Gastroesophageal sphincter (tissue), 4 donors: ENCODE measurements around the gene MIPEP. TPM values are rescaled to one million over a fixed set of nuclear protein-coding genes. Genes with fewer than 3 reads are reported as not detected.

Experiments
- ATAC-seq: fragments of 150-250 bp; one replicate; pipeline ENCODE4 v1.9.1; 2016; ENCODE audit warnings: mild to moderate bottlenecking, moderate library complexity
- H3K27ac ChIP-seq, 4 donors: fragments of 200-600 bp; sonication (generic) in 3 of 4; 1 replicate in 3 of 4; 2 replicates in 1 of 4; pipeline ENCODE4 v1.5.1; 2016 to 2019
- H3K27me3 ChIP-seq: fragments of 200-600 bp; sonication (generic); one replicate; pipeline ENCODE4 v1.5.1; 2019
- H3K36me3 ChIP-seq, 2 donors: fragments of 200-600 bp; sonication (generic); one replicate each; pipeline ENCODE4 v1.5.1; 2019; ENCODE audit warnings: control low read depth in 1 of 2
- H3K4me1 ChIP-seq, 3 donors: fragments of 200-600 bp; sonication (generic); 1 replicate in 2 of 3; 2 replicates in 1 of 3; pipeline ENCODE4 v1.5.1; 2016 to 2019; ENCODE audit warnings: control low read depth in 2 of 3
- H3K4me3 ChIP-seq, 2 donors: fragments of 200-600 bp; sonication (generic); one replicate each; pipeline ENCODE4 v1.5.1; 2019; ENCODE audit warnings: mild to moderate bottlenecking in 1 of 2, moderate library complexity in 1 of 2
- H3K9me3 ChIP-seq, 3 donors: fragments of 200-600 bp; sonication (generic); one replicate each; pipeline ENCODE4 v1.5.1; 2017 to 2019; ENCODE audit warnings: control low read depth in 2 of 3
- EP300 ChIP-seq: sonication (generic); formaldehyde crosslinking; IDR thresholded peaks from one replicate; pipeline ENCODE4 v1.6.1; 2017; ENCODE audit warnings: antibody characterized with exemption, mild to moderate bottlenecking
- POLR2A ChIP-seq, 2 donors: fragments of 450-650 bp; IDR thresholded peaks; one replicate each; pipeline ENCODE4 v1.6.1; 2017; ENCODE audit warnings: antibody characterized with exemption in 2 of 2, mild to moderate bottlenecking in 2 of 2, moderate library complexity in 1 of 2
- POLR2AphosphoS5 ChIP-seq: sonication (generic); formaldehyde crosslinking; IDR thresholded peaks from one replicate; pipeline ENCODE4 v1.6.1; 2017; ENCODE audit warnings: antibody characterized with exemption
- WGBS, 2 donors: methylation state at CpG; one replicate each; pipeline ENCODE4 v1.1.5; 2018; ENCODE audit warnings: low coverage in 1 of 2; 5-methylcytosine and 5-hydroxymethylcytosine counted together
- total RNA-seq, 4 donors: library from RNA; depleted of rRNA; stranded (reverse); fragments of >200 nt; gene quantifications; one replicate each; pipeline ENCODE4 v1.1.0, GENCODE V29; 2016
- TF ChIP-seq, protein P1 (sequence below), 4 experiments: fragments of 200-600 bp in 2 of 4; fragments of 450-650 bp in 2 of 4; sonication (generic) in 1 of 4; IDR thresholded peaks; one replicate each; pipeline ENCODE4 v1.5.1; 2017 to 2019; ENCODE audit warnings: antibody characterized with exemption in 4 of 4, mild to moderate bottlenecking in 2 of 4, moderate library complexity in 2 of 4

MIPEP gene
- total RNA-seq, 4 donors from 2014 or later = 12.4 to 27.4 (median 20.3) TPM

DNA sequence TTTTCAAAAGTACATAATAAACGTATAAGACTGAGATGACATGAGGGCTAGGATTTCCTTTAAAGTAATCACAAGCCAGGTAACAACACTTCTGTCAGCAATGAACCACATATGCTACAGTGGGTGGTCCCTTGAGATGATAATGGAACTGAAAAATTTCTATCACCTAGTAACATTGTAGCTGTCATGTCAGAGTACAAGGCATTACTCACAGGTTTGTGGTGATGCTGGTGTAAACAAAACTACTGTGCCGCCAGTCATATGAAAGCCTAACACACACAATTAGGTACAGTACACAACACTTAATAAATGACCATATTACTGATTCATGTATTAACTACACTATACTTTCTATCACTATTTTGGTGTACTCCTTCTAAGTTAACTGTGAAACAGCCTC, 36.8 kb downstream of the MIPEP start:
- Histone ChIP-seq H3K4me1 (peaks cover 0 to 16% (median 4%) of the 10 kb centered on the region in 3 donors), H3K9me3 (no peaks in the 10 kb centered on the region), H3K36me3 (peaks cover 0 to 14% of the 10 kb centered on the region in 2 donors), H3K27me3 (no peaks in the 10 kb centered on the region), H3K27ac (no peak overlapping the region), H3K4me3 (no peak overlapping the region)
- WGBS, 2 donors = 100% methylated on average over 1 of the region's 2 CpGs; no CpG with 5 or more reads in 1 of the 2 donors
- TF ChIP-seq, protein P1, sequence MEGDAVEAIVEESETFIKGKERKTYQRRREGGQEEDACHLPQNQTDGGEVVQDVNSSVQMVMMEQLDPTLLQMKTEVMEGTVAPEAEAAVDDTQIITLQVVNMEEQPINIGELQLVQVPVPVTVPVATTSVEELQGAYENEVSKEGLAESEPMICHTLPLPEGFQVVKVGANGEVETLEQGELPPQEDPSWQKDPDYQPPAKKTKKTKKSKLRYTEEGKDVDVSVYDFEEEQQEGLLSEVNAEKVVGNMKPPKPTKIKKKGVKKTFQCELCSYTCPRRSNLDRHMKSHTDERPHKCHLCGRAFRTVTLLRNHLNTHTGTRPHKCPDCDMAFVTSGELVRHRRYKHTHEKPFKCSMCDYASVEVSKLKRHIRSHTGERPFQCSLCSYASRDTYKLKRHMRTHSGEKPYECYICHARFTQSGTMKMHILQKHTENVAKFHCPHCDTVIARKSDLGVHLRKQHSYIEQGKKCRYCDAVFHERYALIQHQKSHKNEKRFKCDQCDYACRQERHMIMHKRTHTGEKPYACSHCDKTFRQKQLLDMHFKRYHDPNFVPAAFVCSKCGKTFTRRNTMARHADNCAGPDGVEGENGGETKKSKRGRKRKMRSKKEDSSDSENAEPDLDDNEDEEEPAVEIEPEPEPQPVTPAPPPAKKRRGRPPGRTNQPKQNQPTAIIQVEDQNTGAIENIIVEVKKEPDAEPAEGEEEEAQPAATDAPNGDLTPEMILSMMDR (IDR thresholded peaks at IDR 0.05) = no peak
- no peak for TF ChIP-seq EP300
- TF ChIP-seq POLR2A (IDR thresholded peaks at IDR 0.05) = no peak
- no peak for TF ChIP-seq POLR2AphosphoS5
- no peak for ATAC-seq

DNA sequence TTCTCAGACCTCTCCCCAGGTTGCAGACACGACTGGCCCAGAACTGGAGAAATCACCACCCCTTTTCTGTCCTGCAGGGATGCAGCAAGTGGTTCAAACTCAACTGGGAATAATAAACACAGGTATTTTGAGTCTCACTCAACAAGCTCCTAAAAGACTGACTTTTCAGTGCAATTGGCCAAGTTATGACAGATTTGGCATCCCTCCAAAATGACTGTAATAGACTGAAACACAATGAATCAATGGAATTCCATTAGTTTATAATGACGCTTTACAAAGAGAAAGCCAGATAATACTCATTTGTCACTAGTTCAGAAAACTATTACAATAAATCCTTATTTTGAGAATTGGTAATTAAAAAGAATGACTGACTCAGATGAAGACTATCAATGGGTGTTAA, 38.1 kb downstream of the MIPEP start:
- Histone ChIP-seq H3K36me3 (peaks cover 0 to 8% of the 10 kb centered on the region in 2 donors), H3K9me3 (no peaks in the 10 kb centered on the region), H3K4me3 (no peak overlapping the region), H3K4me1 (peaks cover 0 to 16% (median 4%) of the 10 kb centered on the region in 3 donors), H3K27ac (no peak overlapping the region), H3K27me3 (no peaks in the 10 kb centered on the region)
- no peak for ATAC-seq
- TF ChIP-seq POLR2A (IDR thresholded peaks at IDR 0.05) = no peak
- no peak for TF ChIP-seq POLR2AphosphoS5
- TF ChIP-seq EP300 = no peak
- TF ChIP-seq, protein P1 (IDR thresholded peaks at IDR 0.05) = no peak
- 70 to 71% methylated on average over 1 to 2 of the region's 2 CpGs for WGBS, 2 donors

DNA sequence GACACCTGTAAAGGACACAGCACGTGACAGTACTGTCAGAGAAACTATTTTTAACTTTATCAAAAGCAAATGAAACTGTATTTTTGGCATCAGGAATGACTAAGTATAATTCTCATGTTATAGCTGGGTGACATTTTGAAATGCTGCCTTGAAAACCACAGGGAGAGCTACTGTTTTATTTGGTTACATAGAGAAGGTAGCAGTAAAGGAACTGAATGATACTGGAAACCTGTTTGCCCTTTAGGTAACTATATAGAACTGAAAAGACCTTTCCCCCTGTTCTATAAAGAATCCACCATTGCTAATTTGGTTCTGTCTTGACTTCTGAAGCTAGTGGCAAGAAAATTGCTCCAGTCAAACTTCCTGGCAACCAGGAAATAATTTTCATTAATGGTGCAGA, 39.1 kb downstream of the MIPEP start:
- Histone ChIP-seq H3K4me1 (peaks cover 0 to 16% (median 4%) of the 10 kb centered on the region in 3 donors), H3K9me3 (no peaks in the 10 kb centered on the region), H3K27me3 (no peaks in the 10 kb centered on the region), H3K4me3 (no peak overlapping the region), H3K27ac (no peak overlapping the region), H3K36me3 (no peaks in the 10 kb centered on the region)
- TF ChIP-seq POLR2AphosphoS5 (no peak), POLR2A (IDR thresholded peaks at IDR 0.05) (no peak), EP300 (no peak)
- TF ChIP-seq, protein P1 (IDR thresholded peaks at IDR 0.05) = no peak
- 88 to 91% methylated on average over 1 of the region's 1 CpG for WGBS, 2 donors
- no peak for ATAC-seq

DNA sequence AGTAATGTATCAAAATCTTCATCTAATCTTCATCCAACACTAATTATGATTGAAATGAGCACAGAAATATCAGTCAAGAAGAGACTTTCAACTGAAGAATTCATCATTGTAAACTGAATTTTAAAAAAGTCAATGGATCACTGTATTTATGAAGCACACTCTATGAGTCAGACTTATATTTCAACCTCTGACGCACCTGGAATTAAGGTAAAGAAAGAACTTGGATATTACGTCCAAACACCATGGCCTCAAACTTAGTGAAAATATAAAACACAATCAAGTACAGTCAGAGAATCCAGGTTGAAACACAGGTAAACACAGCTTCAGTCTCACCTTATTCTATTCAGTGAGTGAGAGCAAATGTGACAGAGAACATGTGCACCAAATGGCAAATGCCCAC, 39.5 kb downstream of the MIPEP start:
- Histone ChIP-seq H3K27ac (no peak overlapping the region), H3K4me3 (no peak overlapping the region), H3K9me3 (no peaks in the 10 kb centered on the region), H3K4me1 (peaks cover 0 to 16% (median 4%) of the 10 kb centered on the region in 3 donors), H3K36me3 (no peaks in the 10 kb centered on the region), H3K27me3 (no peaks in the 10 kb centered on the region)
- no peak for ATAC-seq
- 83% methylated on average over 2 of the region's 2 CpGs; no CpG with 5 or more reads in 1 of the 2 donors for WGBS, 2 donors
- TF ChIP-seq, protein P1 (IDR thresholded peaks at IDR 0.05) = no peak
- TF ChIP-seq EP300 (no peak), POLR2AphosphoS5 (no peak), POLR2A (IDR thresholded peaks at IDR 0.05) (no peak)

DNA sequence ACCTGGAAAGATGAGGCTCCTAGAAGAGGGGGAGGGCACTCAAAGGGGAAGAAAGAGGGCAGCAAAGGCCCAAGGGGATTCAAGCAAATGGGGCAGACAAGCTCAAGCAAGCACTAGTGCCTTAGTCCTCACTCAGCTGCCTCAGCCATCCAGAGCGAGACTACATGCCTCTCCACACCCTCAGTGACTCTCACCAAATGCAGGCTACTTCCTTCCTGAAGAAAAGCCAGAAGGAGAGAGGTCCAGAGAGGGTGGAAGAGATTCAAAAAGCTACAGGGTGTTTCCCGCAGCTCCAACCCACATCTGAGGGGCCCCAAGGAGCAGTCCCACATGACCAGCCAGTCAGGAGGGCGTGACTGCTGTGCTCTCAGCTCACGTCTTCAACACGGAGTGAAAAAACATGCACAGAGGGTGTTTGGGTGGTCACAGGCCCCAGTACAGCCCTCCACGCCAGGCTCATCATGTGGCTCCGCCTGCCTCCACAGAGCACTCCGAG, 40.5 kb downstream of the MIPEP start:
- H3K4me1 ChIP-seq = peaks cover 0 to 16% (median 4%) of the 10 kb centered on the region in 3 donors
- ATAC-seq = no peak
- H3K9me3 ChIP-seq = no peaks in the 10 kb centered on the region
- TF ChIP-seq POLR2A (IDR thresholded peaks at IDR 0.05) (no peak), EP300 (no peak), POLR2AphosphoS5 (no peak)
- TF ChIP-seq, protein P1 (IDR thresholded peaks at IDR 0.05) = no peak
- H3K4me3 ChIP-seq = no peak overlapping the region
- H3K36me3 ChIP-seq = peaks cover 0 to 3% of the 10 kb centered on the region in 2 donors
- H3K27me3 ChIP-seq = no peaks in the 10 kb centered on the region
- H3K27ac ChIP-seq = no peak overlapping the region
- WGBS, 2 donors = 25 to 57% methylated on average over 2 to 7 of the region's 8 CpGs
